Measurements from ENCODE around the gene ELMO1.

DNA sequence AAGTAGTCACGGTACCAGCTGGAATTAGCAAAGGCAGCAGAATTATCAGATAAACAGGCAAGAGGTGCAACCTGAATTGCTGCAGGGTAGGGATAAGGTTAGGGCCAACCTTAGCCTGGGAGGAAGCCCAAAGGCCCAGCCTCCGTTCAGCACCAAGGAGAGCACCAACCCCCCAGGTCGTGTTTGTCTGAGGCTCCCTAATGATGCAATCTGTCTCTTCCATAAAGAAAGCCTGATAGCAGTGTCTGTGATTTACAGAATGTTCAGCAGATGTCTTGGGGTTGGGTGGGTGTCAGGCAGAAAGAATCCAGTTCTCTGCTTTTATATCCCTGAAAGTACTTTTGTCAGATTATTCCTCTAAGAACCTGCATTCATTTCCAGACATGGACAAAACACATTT lies 396.0 kb downstream of the ELMO1 start:
- no peak for TF ChIP-seq CTCF (IDR thresholded peaks at IDR 0.05)
- TF ChIP-seq POLR2A (IDR thresholded peaks at IDR 0.05): no peak

Measured in body of pancreas (tissue), 4 donors.